Thymus (tissue), 2 donors: ENCODE results near the gene RPL27. TPM values are rescaled to one million over a fixed set of nuclear protein-coding genes. Genes with fewer than 3 reads are reported as not detected.

Experiments
- polyA plus RNA-seq: library from polyadenylated mRNA; stranded (reverse); fragments of 200-250 nt; gene quantifications from one replicate; pipeline ENCODE4 v1.2.3, GENCODE V29; 2013
- total RNA-seq: library from RNA; stranded (reverse); fragments of 120-200 nt; gene quantifications from one replicate; pipeline ENCODE4 v1.2.4, GENCODE V29; 2013
- donor health status: healthy.

The RPL27 gene
- total and polyA plus RNA-seq, 2 donors: 2,182 to 4,515 TPM

Other genes starting within 250 kb of the RPL27 start
- 8.4 TPM for gene RAMP2, start 237.2 kb upstream of the RPL27 start, total RNA-seq
- 22.1 TPM for gene RAMP2, start 237.2 kb upstream of the RPL27 start, polyA plus RNA-seq
- gene VPS25, start 225.0 kb upstream of the RPL27 start, total RNA-seq: 75.0 TPM
- gene VPS25, start 225.0 kb upstream of the RPL27 start, polyA plus RNA-seq: 58.3 TPM
- 0.05 TPM for gene WNK4, start 217.8 kb upstream of the RPL27 start, total RNA-seq
- 0.11 TPM for gene WNK4, start 217.8 kb upstream of the RPL27 start, polyA plus RNA-seq
- 72.4 TPM for gene COA3, start 199.7 kb upstream of the RPL27 start, total RNA-seq
- 95.5 TPM for gene COA3, start 199.7 kb upstream of the RPL27 start, polyA plus RNA-seq
- 0.09 TPM for gene CNTD1, start 199.6 kb upstream of the RPL27 start, total RNA-seq
- 0.32 TPM for gene CNTD1, start 199.6 kb upstream of the RPL27 start, polyA plus RNA-seq
- gene BECN1, start 174.1 kb upstream of the RPL27 start, total RNA-seq: 67.0 TPM
- gene BECN1, start 174.1 kb upstream of the RPL27 start, polyA plus RNA-seq: 79.5 TPM
- gene PSME3, start 165.0 kb upstream of the RPL27 start, total RNA-seq: 43.9 TPM
- gene PSME3, start 165.0 kb upstream of the RPL27 start, polyA plus RNA-seq: 35.0 TPM
- gene AOC2, start 153.8 kb upstream of the RPL27 start, total RNA-seq: 0.28 TPM
- 1.1 TPM for gene AOC2, start 153.8 kb upstream of the RPL27 start, polyA plus RNA-seq
- 1.2 TPM for gene AOC3, start 147.2 kb upstream of the RPL27 start, total RNA-seq
- 16.0 TPM for gene AOC3, start 147.2 kb upstream of the RPL27 start, polyA plus RNA-seq
- 0.05 TPM for gene G6PC1, start 97.6 kb upstream of the RPL27 start, total RNA-seq
- 0.07 TPM for gene G6PC1, start 97.6 kb upstream of the RPL27 start, polyA plus RNA-seq
- gene AARSD1, start 34.0 kb upstream of the RPL27 start, total RNA-seq: 34.2 TPM
- 42.5 TPM for gene AARSD1, start 34.0 kb upstream of the RPL27 start, polyA plus RNA-seq
- gene PTGES3L, start 18.3 kb upstream of the RPL27 start, total RNA-seq: 0.76 TPM
- gene PTGES3L, start 18.3 kb upstream of the RPL27 start, polyA plus RNA-seq: 1.1 TPM
- gene RUNDC1, start 17.9 kb upstream of the RPL27 start, total RNA-seq: 7.1 TPM
- gene RUNDC1, start 17.9 kb upstream of the RPL27 start, polyA plus RNA-seq: 8.8 TPM
- 53.1 TPM for gene IFI35, start 8.4 kb downstream of the RPL27 start, total RNA-seq
- 47.6 TPM for gene IFI35, start 8.4 kb downstream of the RPL27 start, polyA plus RNA-seq
- gene VAT1, start 24.0 kb downstream of the RPL27 start, total RNA-seq: 46.8 TPM
- 51.7 TPM for gene VAT1, start 24.0 kb downstream of the RPL27 start, polyA plus RNA-seq
- gene RND2, start 26.8 kb downstream of the RPL27 start, total RNA-seq: 0.42 TPM
- gene RND2, start 26.8 kb downstream of the RPL27 start, polyA plus RNA-seq: 0.41 TPM
- 23.8 TPM for gene BRCA1, start 126.9 kb downstream of the RPL27 start, total RNA-seq
- 2.0 TPM for gene BRCA1, start 126.9 kb downstream of the RPL27 start, polyA plus RNA-seq
- gene NBR1, start 172.8 kb downstream of the RPL27 start, total RNA-seq: 61.4 TPM
- gene NBR1, start 172.8 kb downstream of the RPL27 start, polyA plus RNA-seq: 50.1 TPM
- 2.6 TPM for gene TMEM106A, start 213.5 kb downstream of the RPL27 start, total RNA-seq
- 4.4 TPM for gene TMEM106A, start 213.5 kb downstream of the RPL27 start, polyA plus RNA-seq
- not detected for gene CCDC200, start 230.2 kb downstream of the RPL27 start, total RNA-seq
- gene CCDC200, start 230.2 kb downstream of the RPL27 start, polyA plus RNA-seq: 0.39 TPM
- gene RNU2-1, start 235.6 kb downstream of the RPL27 start, total RNA-seq: not detected
- not detected for gene RNU2-1, start 235.6 kb downstream of the RPL27 start, polyA plus RNA-seq